ENCODE measurements around the gene JAG2.

The JAG2 gene

GRCh38 chr14:105204206-105204930 lies 35.8 kb upstream of the JAG2 start:
- Histone ChIP-seq H3K9me2 (ENCODE audit: low read depth, low read length) (no peaks in the 10 kb centered on the region), H3K79me2 (ENCODE audit: insufficient read depth, low read length) (no peaks in the 10 kb centered on the region), H3K4me1 (ENCODE audit: insufficient read depth, low read length, severe bottlenecking) (no peaks in the 10 kb centered on the region), H3K36me3 (ENCODE audit: insufficient read depth, low read length) (no peaks in the 10 kb centered on the region), H3F3A (ENCODE audit: insufficient read depth, low read length) (no peaks in the 10 kb centered on the region), H3K27ac (ENCODE audit: low read depth, low read length, poor library complexity, severe bottlenecking) (no peak overlapping the region), H2AFZ (ENCODE audit: low read length) (no peak overlapping the region), H3K27me3 (ENCODE audit: insufficient read depth, low read length) (peaks cover 3% of the 10 kb centered on the region; the same call in 1 of the 2 replicates), H3K4me3 (ENCODE audit: low read depth, low read length, poor library complexity, severe bottlenecking) (no peak overlapping the region), H3K4me2 (ENCODE audit: low read length) (no peak overlapping the region), H3K9me3 (ENCODE audit: low read length) (no peaks in the 10 kb centered on the region), H4K20me1 (ENCODE audit: insufficient read depth, low read length) (no peaks in the 10 kb centered on the region), H3K9ac (ENCODE audit: low read length) (no peak overlapping the region)
- TF ChIP-seq EZH2 (IDR thresholded peaks at IDR 0.05; ENCODE audit: borderline replicate concordance, low read length) (no peak), CTCF (IDR thresholded peaks at IDR 0.05; ENCODE audit: low read length) (no peak)

- no peaks in the 10 kb centered on the region for H3K9me3 ChIP-seq (ENCODE audit: low read length)
- H3K9me2 ChIP-seq (ENCODE audit: low read depth, low read length): no peaks in the 10 kb centered on the region
- H3K27ac ChIP-seq (ENCODE audit: low read depth, low read length, poor library complexity, severe bottlenecking): no peak overlapping the region
- H3K4me2 ChIP-seq (ENCODE audit: low read length): no peak overlapping the region
- H3K36me3 ChIP-seq (ENCODE audit: insufficient read depth, low read length): no peaks in the 10 kb centered on the region
- H3K4me3 ChIP-seq (ENCODE audit: low read depth, low read length, poor library complexity, severe bottlenecking): no peak overlapping the region
- H3K79me2 ChIP-seq (ENCODE audit: insufficient read depth, low read length): no peaks in the 10 kb centered on the region
- peaks cover 3% of the 10 kb centered on the region; the same call in 1 of the 2 replicates for H3K27me3 ChIP-seq (ENCODE audit: insufficient read depth, low read length)
- no peak overlapping the region for H2AFZ ChIP-seq (ENCODE audit: low read length)
- H3K4me1 ChIP-seq (ENCODE audit: insufficient read depth, low read length, severe bottlenecking): no peaks in the 10 kb centered on the region
- no peaks in the 10 kb centered on the region for H4K20me1 ChIP-seq (ENCODE audit: insufficient read depth, low read length)
- H3F3A ChIP-seq (ENCODE audit: insufficient read depth, low read length): no peaks in the 10 kb centered on the region
- no peak for TF ChIP-seq CTCF (IDR thresholded peaks at IDR 0.05; ENCODE audit: low read length)
- no peak for TF ChIP-seq EZH2 (IDR thresholded peaks at IDR 0.05; ENCODE audit: borderline replicate concordance, low read length)
- H3K9ac ChIP-seq (ENCODE audit: low read length): no peak overlapping the region
These were observed 35.1 kb upstream of the JAG2 start for GRCh38 chr14:105203701-105204100.

DNA sequence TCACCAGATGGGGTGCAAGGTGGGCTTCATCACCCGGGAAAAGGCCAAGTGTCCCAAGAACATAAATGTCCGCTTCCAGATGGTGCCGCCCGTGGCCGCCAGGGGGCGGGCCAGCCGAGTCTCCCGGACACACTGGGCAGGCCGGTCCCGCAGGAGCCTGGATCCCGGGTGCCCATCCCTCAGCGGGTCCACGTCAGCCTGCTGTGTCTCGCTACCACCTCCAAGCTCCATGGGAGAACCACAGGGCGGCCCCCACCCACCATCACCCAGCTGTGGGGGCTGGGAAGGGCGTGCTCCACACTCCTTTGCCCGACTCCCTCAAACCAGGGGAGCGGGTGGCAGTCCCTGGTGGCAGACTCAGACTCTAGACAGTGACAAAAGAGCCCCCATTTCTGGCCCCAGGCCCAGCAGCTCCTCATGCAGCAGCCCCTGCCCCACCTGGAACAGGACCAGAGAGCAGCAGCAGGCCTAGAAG lies 34.5 kb upstream of the JAG2 start:
- H3K27me3 ChIP-seq (ENCODE audit: insufficient read depth, low read length): peaks cover 3% of the 10 kb centered on the region; the same call in 1 of the 2 replicates
- no peaks in the 10 kb centered on the region for H3K9me3 ChIP-seq (ENCODE audit: low read length)
- no peak overlapping the region for H3K4me2 ChIP-seq (ENCODE audit: low read length)
- no peaks in the 10 kb centered on the region for H3K79me2 ChIP-seq (ENCODE audit: insufficient read depth, low read length)
- TF ChIP-seq CTCF (IDR thresholded peaks at IDR 0.05; ENCODE audit: low read length) (peak; percentile 99), EZH2 (IDR thresholded peaks at IDR 0.05; ENCODE audit: borderline replicate concordance, low read length) (no peak)
- H3K9me2 ChIP-seq (ENCODE audit: low read depth, low read length): no peaks in the 10 kb centered on the region
- no peak overlapping the region for H3K27ac ChIP-seq (ENCODE audit: low read depth, low read length, poor library complexity, severe bottlenecking)
- no peaks in the 10 kb centered on the region for H3K4me1 ChIP-seq (ENCODE audit: insufficient read depth, low read length, severe bottlenecking)
- H3K4me3 ChIP-seq (ENCODE audit: low read depth, low read length, poor library complexity, severe bottlenecking): no peak overlapping the region
- no peaks in the 10 kb centered on the region for H3F3A ChIP-seq (ENCODE audit: insufficient read depth, low read length)
- H4K20me1 ChIP-seq (ENCODE audit: insufficient read depth, low read length): no peaks in the 10 kb centered on the region
- H3K9ac ChIP-seq (ENCODE audit: low read length): no peak overlapping the region
- H3K36me3 ChIP-seq (ENCODE audit: insufficient read depth, low read length): no peaks in the 10 kb centered on the region
- H2AFZ ChIP-seq (ENCODE audit: low read length): no peak overlapping the region
